HepG2 (cell line): ENCODE results near the gene DCC.

Experiments
- ASH2L ChIP-seq: fragments of 300-600, 200-600 bp; sonication (generic); IDR thresholded peaks from 2 replicates; pipeline ENCODE4 v1.7.0; 2017; ENCODE audit warnings: low read depth, mild to moderate bottlenecking, moderate library complexity, mixed read lengths, low read length; ENCODE audit not compliant: insufficient read length
- BRF2 ChIP-seq: sonication (generic); formaldehyde crosslinking; IDR thresholded peaks from 2 replicates; pipeline ENCODE4 v1.8.1; 2022; ENCODE audit warnings: mild to moderate bottlenecking, missing genetic modification reagents
- CBX5 ChIP-seq: sonication (generic); formaldehyde crosslinking; IDR thresholded peaks from 2 replicates; pipeline ENCODE4 v1.4.0; 2020; ENCODE audit warnings: missing genetic modification reagents, borderline replicate concordance
- EP300 ChIP-seq, 3 experiments: sonication (generic) in 1 of 3; formaldehyde crosslinking in 1 of 3; IDR thresholded peaks; 2 replicates each; pipeline versions ENCODE4 v1.5.1 to v1.6.1; 2011 to 2020; ENCODE audit warnings: low read depth in 2 of 3, low read length in 2 of 3, borderline replicate concordance in 1 of 3, improper control_type of control experiment in 1 of 3, mild to moderate bottlenecking in 1 of 3, missing genetic modification reagents in 1 of 3, moderate library complexity in 1 of 3
- FOXK2 ChIP-seq: fragments of 450-650 bp; IDR thresholded peaks from 2 replicates; pipeline ENCODE4 v1.6.1; 2016
- HCFC1 ChIP-seq: fragments of 150-350 bp; IDR thresholded peaks from 2 replicates; pipeline ENCODE4 v1.6.1; 2014; ENCODE audit warnings: low read depth, low read length
- KAT8 ChIP-seq: IDR thresholded peaks from 2 replicates; pipeline ENCODE4 v1.6.1; 2016; ENCODE audit warnings: missing genetic modification reagents, missing compliant biosample characterization
- NBN ChIP-seq: fragments of 450-650 bp; conservative IDR thresholded peaks from 2 replicates; pipeline ENCODE4 v1.6.1; 2017
- PHF8 ChIP-seq: sonication (generic); formaldehyde crosslinking; IDR thresholded peaks from 2 replicates; pipeline ENCODE4 v1.5.0; 2020; ENCODE audit warnings: missing genetic modification reagents
- RARG ChIP-seq: sonication (generic); formaldehyde crosslinking; IDR thresholded peaks from 2 replicates; pipeline ENCODE4 v1.4.0; 2020; ENCODE audit warnings: low read depth, mild to moderate bottlenecking, missing genetic modification reagents
- TOE1 ChIP-seq: sonication (generic); formaldehyde crosslinking; IDR thresholded peaks from 2 replicates; pipeline ENCODE4 v1.4.0; 2020; ENCODE audit warnings: mild to moderate bottlenecking, missing genetic modification reagents
- UBTF ChIP-seq: sonication (generic); formaldehyde crosslinking; IDR thresholded peaks from 2 replicates; pipeline ENCODE4 v1.4.0; 2020; ENCODE audit warnings: mild to moderate bottlenecking, missing genetic modification reagents
- ZFX ChIP-seq: sonication (generic); formaldehyde crosslinking; IDR thresholded peaks from 2 replicates; pipeline ENCODE4 v1.4.0; 2020; ENCODE audit warnings: mild to moderate bottlenecking, low read depth, missing genetic modification reagents, moderate library complexity
- ZSCAN12 ChIP-seq: sonication (generic); formaldehyde crosslinking; IDR thresholded peaks from 2 replicates; pipeline ENCODE4 v1.9.0; 2021; ENCODE audit warnings: mild to moderate bottlenecking, missing genetic modification reagents

GRCh38 chr18:52403291-52404021, 63.5 kb downstream of the DCC start:
- no peak for TF ChIP-seq FOXK2
- no peak for TF ChIP-seq CBX5 (CRISPR knock-in tag)
- TF ChIP-seq RARG (CRISPR knock-in tag), result no peak
- no peak for TF ChIP-seq HCFC1
- no peak for TF ChIP-seq ZSCAN12 (CRISPR knock-in tag)
- no peak for TF ChIP-seq EP300 (IDR thresholded peaks at IDR 0.05; ENCODE audit: low read depth in 2 of 2, low read length in 2 of 2)
- no peak for TF ChIP-seq EP300 (CRISPR knock-in tag; IDR thresholded peaks at IDR 0.05; ENCODE audit: borderline replicate concordance)
- TF ChIP-seq KAT8 (CRISPR knock-in tag), result no peak
- TF ChIP-seq PHF8, result no peak
- no peak for TF ChIP-seq ASH2L
- no peak for TF ChIP-seq TOE1 (CRISPR knock-in tag)
- no peak for TF ChIP-seq NBN
- TF ChIP-seq UBTF (CRISPR knock-in tag), result no peak
- TF ChIP-seq BRF2 (CRISPR knock-in tag), result no peak
- TF ChIP-seq ZFX (CRISPR knock-in tag), result no peak
